ENCODE measurements around the gene AOPEP.

- TF ChIP-seq YY1 (tag by site-specific recombination; IDR thresholded peaks at IDR 0.05): no peak
- no peak for TF ChIP-seq SP3 (tag by site-specific recombination; IDR thresholded peaks at IDR 0.05)
- TF ChIP-seq, protein P1, sequence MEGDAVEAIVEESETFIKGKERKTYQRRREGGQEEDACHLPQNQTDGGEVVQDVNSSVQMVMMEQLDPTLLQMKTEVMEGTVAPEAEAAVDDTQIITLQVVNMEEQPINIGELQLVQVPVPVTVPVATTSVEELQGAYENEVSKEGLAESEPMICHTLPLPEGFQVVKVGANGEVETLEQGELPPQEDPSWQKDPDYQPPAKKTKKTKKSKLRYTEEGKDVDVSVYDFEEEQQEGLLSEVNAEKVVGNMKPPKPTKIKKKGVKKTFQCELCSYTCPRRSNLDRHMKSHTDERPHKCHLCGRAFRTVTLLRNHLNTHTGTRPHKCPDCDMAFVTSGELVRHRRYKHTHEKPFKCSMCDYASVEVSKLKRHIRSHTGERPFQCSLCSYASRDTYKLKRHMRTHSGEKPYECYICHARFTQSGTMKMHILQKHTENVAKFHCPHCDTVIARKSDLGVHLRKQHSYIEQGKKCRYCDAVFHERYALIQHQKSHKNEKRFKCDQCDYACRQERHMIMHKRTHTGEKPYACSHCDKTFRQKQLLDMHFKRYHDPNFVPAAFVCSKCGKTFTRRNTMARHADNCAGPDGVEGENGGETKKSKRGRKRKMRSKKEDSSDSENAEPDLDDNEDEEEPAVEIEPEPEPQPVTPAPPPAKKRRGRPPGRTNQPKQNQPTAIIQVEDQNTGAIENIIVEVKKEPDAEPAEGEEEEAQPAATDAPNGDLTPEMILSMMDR (tag by site-specific recombination; IDR thresholded peaks at IDR 0.05): no peak
- no peak for TF ChIP-seq ZNF19 (tag by site-specific recombination; IDR thresholded peaks at IDR 0.05; ENCODE audit: low read depth)
- TF ChIP-seq ZNF10 (tag by site-specific recombination; IDR thresholded peaks at IDR 0.05): no peak
- TF ChIP-seq TCF7L2 (IDR thresholded peaks at IDR 0.05; ENCODE audit: borderline replicate concordance, low read depth, low read length): no peak
- TF ChIP-seq, protein P2, sequence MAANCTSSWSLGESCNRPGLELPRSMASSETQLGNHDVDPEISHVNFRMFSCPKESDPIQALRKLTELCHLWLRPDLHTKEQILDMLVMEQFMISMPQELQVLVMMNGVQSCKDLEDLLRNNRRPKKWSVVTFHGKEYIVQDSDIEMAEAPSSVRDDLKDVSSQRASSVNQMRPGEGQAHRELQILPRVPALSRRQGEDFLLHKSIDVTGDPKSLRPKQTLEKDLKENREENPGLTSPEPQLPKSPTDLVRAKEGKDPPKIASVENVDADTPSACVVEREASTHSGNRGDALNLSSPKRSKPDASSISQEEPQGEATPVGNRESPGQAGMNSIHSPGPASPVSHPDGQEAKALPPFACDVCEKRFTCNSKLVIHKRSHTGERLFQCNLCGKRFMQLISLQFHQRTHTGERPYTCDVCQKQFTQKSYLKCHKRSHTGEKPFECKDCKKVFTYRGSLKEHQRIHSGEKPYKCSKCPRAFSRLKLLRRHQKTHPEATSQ (tag by site-specific recombination; IDR thresholded peaks at IDR 0.05): no peak
- TF ChIP-seq ZNF114 (tag by site-specific recombination; IDR thresholded peaks at IDR 0.05): no peak
- TF ChIP-seq ZNF670 (tag by site-specific recombination; IDR thresholded peaks at IDR 0.05; ENCODE audit: low read depth): no peak
Observed at GRCh38 chr9:94794476-94795167, 68.1 kb downstream of the AOPEP start.

Data from HEK293 (cell line).